Spleen (tissue), 11 donors: ENCODE results near the gene DUS1L. TPM values are rescaled to one million over a fixed set of nuclear protein-coding genes. Genes with fewer than 3 reads are reported as not detected.
A peak's percentile ranks its signal among the peaks of the same experiment; 100 is the strongest.

Source experiments
- DNase-seq: peaks from one replicate; pipeline ENCODE4 v3.0.0-alpha.2; 2020
- H3K27ac ChIP-seq, 8 donors: fragments of 200-600 bp; sonication (generic) in 7 of 8; 1 replicate in 4 of 8; 2 replicates in 4 of 8; pipeline versions ENCODE4 v1.5.0 to v1.8.0; 2016 to 2021; ENCODE audit warnings: inconsistent platforms in 4 of 8, mild to moderate bottlenecking in 4 of 8, moderate library complexity in 1 of 8
- H3K27me3 ChIP-seq, 7 donors: fragments of 200-600 bp; sonication (generic) in 6 of 7; replicated peaks in 1 of 7; 1 replicate in 4 of 7; 2 replicates in 3 of 7; pipeline versions ENCODE4 v1.5.0 to v1.8.0; 2016 to 2021; ENCODE audit warnings: inconsistent platforms in 3 of 7, mild to moderate bottlenecking in 1 of 7
- H3K36me3 ChIP-seq, 6 donors: fragments of 200-600 bp; sonication (generic) in 5 of 6; 1 replicate in 4 of 6; 2 replicates in 2 of 6; pipeline versions ENCODE4 v1.5.0 to v1.8.0; 2016 to 2021; ENCODE audit warnings: inconsistent platforms in 2 of 6
- H3K4me1 ChIP-seq, 6 donors: fragments of 200-600 bp; sonication (generic) in 5 of 6; 1 replicate in 3 of 6; 2 replicates in 3 of 6; pipeline versions ENCODE4 v1.5.0 to v1.8.0; 2016 to 2021; ENCODE audit warnings: inconsistent platforms in 3 of 6
- H3K4me3 ChIP-seq, 8 donors: fragments of 200-600 bp; sonication (generic) in 7 of 8; 1 replicate in 4 of 8; 2 replicates in 4 of 8; pipeline versions ENCODE4 v1.5.0 to v1.8.0; 2016 to 2021; ENCODE audit warnings: inconsistent platforms in 4 of 8, mild to moderate bottlenecking in 4 of 8, moderate library complexity in 2 of 8
- H3K9me3 ChIP-seq, 8 donors: fragments of 200-600 bp; sonication (generic) in 7 of 8; 1 replicate in 4 of 8; 2 replicates in 4 of 8; pipeline versions ENCODE4 v1.5.0 to v1.8.0; 2016 to 2021; ENCODE audit warnings: inconsistent platforms in 4 of 8
- CTCF ChIP-seq, 11 experiments: fragments of 200-600 bp in 7 of 11; fragments of 450-650 bp in 4 of 11; sonication (generic) in 4 of 11; IDR thresholded peaks in 8 of 11; conservative IDR thresholded peaks in 3 of 11; 1 replicate in 7 of 11; 2 replicates in 4 of 11; pipeline versions ENCODE4 v1.4.0 to v1.8.0; 2016 to 2021; ENCODE audit warnings: antibody characterized with exemption in 11 of 11, inconsistent platforms in 4 of 11, mild to moderate bottlenecking in 1 of 11
- POLR2A ChIP-seq, 3 donors: fragments of 450-650 bp; IDR thresholded peaks; one replicate each; pipeline ENCODE4 v1.5.1; 2017; ENCODE audit warnings: antibody characterized with exemption in 3 of 3, mild to moderate bottlenecking in 1 of 3
- POLR2AphosphoS5 ChIP-seq, 3 donors: sonication (generic); formaldehyde crosslinking; IDR thresholded peaks; one replicate each; pipeline ENCODE4 v1.5.1; 2017; ENCODE audit warnings: antibody characterized with exemption in 3 of 3
- WGBS, 5 donors: extraction: QIAGEN DNeasy Blood & Tissue Kit in 3 of 5; methylation state at CpG; one replicate each; pipeline versions ENCODE4 v1.1.5 to v1.1.7; 2013 to 2018; 5-methylcytosine and 5-hydroxymethylcytosine counted together
- intact Hi-C: fragments of 100-400 bp; cut with DNase I; formaldehyde crosslinking; loops from one replicate; pipeline ENCODE4 v1.15.0; 2023; ENCODE audit warnings: low total_unique reads
- polyA plus RNA-seq, 3 donors: library from polyadenylated mRNA; stranded (reverse); fragments of 200-250 nt; gene quantifications; one replicate each; pipeline ENCODE4 v1.2.1, GENCODE V29; 2013
- total RNA-seq, 7 donors: library from RNA; depleted of rRNA in 3 of 7; stranded (reverse); fragments of >200 nt in 3 of 7; fragmentation: NEBNext Ultra II Directional in 4 of 7; extraction: Animal tissue kit (Norgen Biotek cat#: 25700) in 4 of 7; gene quantifications; one replicate each; pipeline versions ENCODE4 v1.1.0 to v1.2.1, GENCODE V29; 2016 to 2021
- donor health status: healthy with polysubstance abuse.
- donor health status: DM: no; HTN: no; CAD: no; lungs with moderate emphysema.
- donor health status: DM: no; HTN: no; CAD: no.
- donor health status: Bipolar disorder and iron deficiency.
- donor health status: healthy.
- donor health status: DM: no; HTN: no; CAD: no.
- donor health status: DM: yes; HTN: yes; CAD: no.

DUS1L gene
- total and polyA plus RNA-seq, 10 donors = 76.4 to 174 (median 103) TPM

DNA sequence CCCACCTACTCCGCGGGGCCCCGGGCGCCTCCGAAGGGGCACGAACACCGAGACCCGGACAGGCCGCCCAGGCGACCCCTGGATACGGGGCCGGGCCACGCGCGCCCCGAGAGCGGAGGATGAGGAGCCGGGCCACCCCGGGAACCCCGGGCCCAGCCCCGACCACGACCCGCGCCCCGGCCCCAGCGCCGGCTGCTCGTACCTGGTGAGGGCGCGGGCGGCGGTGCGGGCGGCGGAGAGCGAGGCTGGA, 32.2 kb upstream of the DUS1L start:
- Histone ChIP-seq H3K9me3 (no peaks in the 10 kb centered on the region), H3K27ac (peak overlapping the region; percentile 67 to 99 (median 96)), H3K27me3 (no peaks in the 10 kb centered on the region), H3K36me3 (peaks cover 0 to 34% (median 22%) of the 10 kb centered on the region in 6 donors), H3K4me3 (peak overlapping the region; percentile 58 to 97 (median 78)), H3K4me1 (peaks cover 20 to 60% (median 43%) of the 10 kb centered on the region in 6 donors)
- intact Hi-C loops = no loop called here
- 0 to 1% (median 0%) methylated on average over 3 to 36 of the region's 36 CpGs; no CpG with 5 or more reads in 1 of the 5 donors for WGBS, 5 donors
- TF ChIP-seq POLR2AphosphoS5 (IDR thresholded peaks at IDR 0.05) (no peak), POLR2A (IDR thresholded peaks at IDR 0.05) (no peak), CTCF (IDR thresholded peaks at IDR 0.05 in 8 of 11, conservative IDR thresholded peaks at IDR 0.05 in 3 of 11) (no peak)
- DNase-seq = no peak

GRCh38 chr17:82097184-82097918, 31.7 kb upstream of the DUS1L start:
- Histone ChIP-seq H3K36me3 (peaks cover 0 to 39% (median 27%) of the 10 kb centered on the region in 6 donors), H3K27ac (peak overlapping the region; percentile 67 to 99 (median 96)), H3K27me3 (no peaks in the 10 kb centered on the region), H3K4me3 (peak overlapping the region; percentile 58 to 97 (median 78)), H3K9me3 (no peaks in the 10 kb centered on the region), H3K4me1 (peaks cover 20 to 60% (median 43%) of the 10 kb centered on the region in 6 donors)
- DNase-seq = peak; percentile 87
- intact Hi-C loops = no loop called here
- TF ChIP-seq POLR2AphosphoS5 (IDR thresholded peaks at IDR 0.05) (peak in 2 of 3 donors; percentile 44 to 58), CTCF (IDR thresholded peaks at IDR 0.05 in 8 of 11, conservative IDR thresholded peaks at IDR 0.05 in 3 of 11) (no peak)
- WGBS, 5 donors = 0 to 2% (median 1%) methylated on average over 23 to 77 of the region's 77 CpGs

- intact Hi-C loops = no loop called here
- H3K27ac ChIP-seq = peak overlapping the region in 3 of 8 donors; percentile 96 to 99 (median 97)
- 51 to 81% (median 78%) methylated on average over 5 to 8 of the region's 8 CpGs for WGBS, 5 donors
These were observed 31.1 kb upstream of the DUS1L start for GRCh38 chr17:82096709-82097183.

More at GRCh38 chr17:82096709-82097183, 31.1 kb upstream of the DUS1L start:
- no peak for TF ChIP-seq CTCF (IDR thresholded peaks at IDR 0.05 in 8 of 11, conservative IDR thresholded peaks at IDR 0.05 in 3 of 11)
- no peak for TF ChIP-seq POLR2A (IDR thresholded peaks at IDR 0.05)
- TF ChIP-seq POLR2AphosphoS5 (IDR thresholded peaks at IDR 0.05) = no peak
- no peaks in the 10 kb centered on the region for H3K27me3 ChIP-seq
- no peaks in the 10 kb centered on the region for H3K9me3 ChIP-seq
- peak overlapping the region; percentile 58 to 97 (median 78) for H3K4me3 ChIP-seq
- peaks cover 0 to 45% (median 33%) of the 10 kb centered on the region in 6 donors for H3K36me3 ChIP-seq
- no peak for DNase-seq
- H3K4me1 ChIP-seq = peaks cover 20 to 55% (median 41%) of the 10 kb centered on the region in 6 donors
